Smooth muscle cell (in vitro differentiated cells): Measurements from ENCODE around the gene IFIH1. TPM values are rescaled to one million over a fixed set of nuclear protein-coding genes. Genes with fewer than 3 reads are reported as not detected.

ENCODE experiments used
- DNase-seq: peaks from one replicate; lab custom pipeline; 2025; ENCODE audit not compliant: unreplicated experiment; lab: John Stamatoyannopoulos, UW
- H2AFZ ChIP-seq: fragments of 200-600 bp; sonication (generic); 2 replicates; pipeline ENCODE4 v1.6.0; 2016; ENCODE audit warnings: antibody characterized with exemption, low read depth, mild to moderate bottlenecking
- H3F3A ChIP-seq: fragments of 200-600 bp; sonication (generic); 2 replicates; pipeline ENCODE4 v1.6.0; 2017; ENCODE audit warnings: antibody characterized with exemption, low read depth
- H3K27ac ChIP-seq: fragments of 200-600 bp; sonication (generic); 2 replicates; pipeline ENCODE4 v1.5.1; 2016; ENCODE audit warnings: low read depth, mild to moderate bottlenecking
- H3K27me3 ChIP-seq: fragments of 200-600 bp; sonication (generic); 2 replicates; pipeline ENCODE4 v1.6.1; 2016; ENCODE audit warnings: low read depth, mild to moderate bottlenecking
- H3K36me3 ChIP-seq: fragments of 200-600 bp; sonication (generic); 2 replicates; pipeline ENCODE4 v1.5.1; 2016; ENCODE audit warnings: low read depth
- H3K4me1 ChIP-seq: fragments of 200-600 bp; sonication (generic); 2 replicates; pipeline ENCODE4 v1.5.1; 2016; ENCODE audit warnings: low read depth
- H3K4me2 ChIP-seq: fragments of 200-600 bp; sonication (generic); 2 replicates; pipeline ENCODE4 v1.6.0; 2016; ENCODE audit warnings: mild to moderate bottlenecking
- H3K4me3 ChIP-seq: fragments of 200-600 bp; sonication (generic); 2 replicates; pipeline ENCODE4 v1.5.1; 2016; ENCODE audit warnings: mild to moderate bottlenecking
- H3K79me2 ChIP-seq: fragments of 200-600 bp; sonication (generic); 2 replicates; pipeline ENCODE4 v1.6.0; 2016; ENCODE audit warnings: low read depth, mild to moderate bottlenecking
- H3K9ac ChIP-seq: fragments of 200-600 bp; sonication (generic); 2 replicates; pipeline ENCODE4 v1.6.0; 2016; ENCODE audit warnings: low read depth
- H3K9me3 ChIP-seq: fragments of 200-600 bp; sonication (generic); replicated peaks from 2 replicates; pipeline ENCODE4 v1.5.1; 2016; ENCODE audit warnings: low read depth
- H4K20me1 ChIP-seq: fragments of 200-600 bp; sonication (generic); 2 replicates; pipeline ENCODE4 v1.6.0; 2016; ENCODE audit warnings: low read depth
- CTCF ChIP-seq: fragments of 200-600 bp; sonication (generic); IDR thresholded peaks from 2 replicates; pipeline ENCODE4 v1.5.1; 2017; ENCODE audit warnings: borderline replicate concordance, mild to moderate bottlenecking, antibody characterized with exemption; ENCODE audit not compliant: insufficient read depth, poor library complexity, severe bottlenecking
- WGBS: methylation state at CpG from one replicate; pipeline ENCODE4 v1.1.7; 2016; ENCODE audit warnings: low lambda C conversion rate; 5-methylcytosine and 5-hydroxymethylcytosine counted together
- polyA plus RNA-seq: library from polyadenylated mRNA; unstranded; fragments of >200 nt; fragmentation: Nextera tagmentation; extraction: Ambion mirVana; gene quantifications from 2 replicates; pipeline ENCODE4 v1.2.1, GENCODE V29; 2016
- total RNA-seq: library from RNA; depleted of rRNA; stranded (reverse); fragments of >200 nt; gene quantifications from 2 replicates; pipeline ENCODE4 v1.2.3, GENCODE V29; 2014

Gene IFIH1
- total and polyA plus RNA-seq, 2 experiments from 2014 or later = 0.24 to 2.3 TPM

- H3K9me3 ChIP-seq = no peaks in the 10 kb centered on the region
- H3K4me2 ChIP-seq = peak within 1 kb of the TSS; percentile 94
- H2AFZ ChIP-seq = peak within 1 kb of the TSS; percentile 97
- peak within 1 kb of the TSS; percentile 38 for H3K9ac ChIP-seq
- H3K27me3 ChIP-seq = peaks cover 13% of the 10 kb centered on the region
- H3K79me2 ChIP-seq = peaks cover 6% of the 10 kb centered on the region
- H3K27ac ChIP-seq = no peak within 1 kb of the TSS
- no peaks in the 10 kb centered on the region for H3F3A ChIP-seq
- 1% methylated on average over 55 of the region's 57 CpGs for WGBS
- no peaks in the 10 kb centered on the region for H3K36me3 ChIP-seq
- no peaks in the 10 kb centered on the region for H3K4me1 ChIP-seq
- peak; percentile 74 for DNase-seq
- TF ChIP-seq CTCF = no peak
- H4K20me1 ChIP-seq = no peaks in the 10 kb centered on the region
- H3K4me3 ChIP-seq = peak within 1 kb of the TSS; percentile 80
These were observed 25.5 kb upstream of the IFIH1 start, which contains the start of gene GCA for GRCh38 chr2:162343824-162344616. Gene GCA (plus strand): TSS chr2:162344132. CDS start chr2:162344249, 117 bp downstream.

DNA sequence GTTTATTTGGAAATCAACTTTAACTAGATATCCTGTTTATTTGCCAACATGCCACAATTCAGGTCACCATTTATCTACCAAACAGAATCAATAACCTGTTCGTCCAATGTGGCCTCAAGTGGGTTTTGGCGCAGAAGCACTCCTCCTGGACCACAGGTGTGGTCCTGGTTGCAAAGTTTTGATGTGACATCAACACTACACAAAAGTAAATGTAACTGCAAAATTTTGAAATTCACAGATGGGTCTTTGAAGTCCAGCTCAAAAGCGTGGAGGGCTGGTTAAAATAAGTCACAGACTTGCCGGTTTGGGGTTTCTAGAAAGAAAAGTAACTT, 25.0 kb upstream of the IFIH1 start:
- Histone ChIP-seq H3K9ac (no peak overlapping the region), H3K27ac (no peak overlapping the region), H3K36me3 (no peaks in the 10 kb centered on the region), H3K79me2 (peaks cover 6% of the 10 kb centered on the region), H3F3A (no peaks in the 10 kb centered on the region), H3K4me3 (peak overlapping the region; percentile 80), H3K27me3 (peaks cover 18% of the 10 kb centered on the region), H3K9me3 (no peaks in the 10 kb centered on the region), H4K20me1 (no peaks in the 10 kb centered on the region), H3K4me1 (no peaks in the 10 kb centered on the region), H2AFZ (peak overlapping the region; percentile 82), H3K4me2 (peak overlapping the region; percentile 94)
- no peak for DNase-seq
- no peak for TF ChIP-seq CTCF
- 50% methylated on average over 4 of the region's 4 CpGs for WGBS

DNA sequence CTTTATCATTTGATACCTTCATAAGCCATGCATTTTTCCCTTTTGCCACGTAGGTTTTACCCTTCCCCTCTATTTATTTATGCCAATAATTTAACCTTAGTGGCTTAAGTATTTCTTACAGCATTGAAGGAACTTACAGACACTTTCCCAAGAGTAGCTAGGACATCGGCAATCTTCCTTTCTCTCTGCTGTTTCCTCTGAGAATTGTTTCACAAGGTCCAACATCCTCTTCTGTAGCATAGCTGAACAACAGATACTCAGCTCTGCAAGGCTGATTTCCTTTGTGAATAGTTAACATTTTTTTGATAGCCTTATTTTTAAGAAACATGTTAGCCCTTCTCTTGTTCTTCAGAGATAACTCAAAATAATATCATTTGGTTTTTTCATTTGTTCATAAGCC, 24.4 kb upstream of the IFIH1 start:
- H3K4me1 ChIP-seq = no peaks in the 10 kb centered on the region
- 81% methylated on average over 2 of the region's 2 CpGs for WGBS
- H3K9me3 ChIP-seq = no peaks in the 10 kb centered on the region
- DNase-seq = no peak
- no peaks in the 10 kb centered on the region for H3F3A ChIP-seq
- peaks cover 6% of the 10 kb centered on the region for H3K79me2 ChIP-seq
- no peaks in the 10 kb centered on the region for H3K36me3 ChIP-seq
- H3K27ac ChIP-seq = no peak overlapping the region
- no peaks in the 10 kb centered on the region for H4K20me1 ChIP-seq
- H3K9ac ChIP-seq = no peak overlapping the region
- no peak for TF ChIP-seq CTCF
- H3K4me3 ChIP-seq = no peak overlapping the region
- H3K4me2 ChIP-seq = no peak overlapping the region
- peaks cover 22% of the 10 kb centered on the region for H3K27me3 ChIP-seq
- peak overlapping the region; percentile 82 for H2AFZ ChIP-seq

- Histone ChIP-seq H3K9me3 (no peaks in the 10 kb centered on the region), H3K27me3 (peaks cover 27% of the 10 kb centered on the region), H2AFZ (peak overlapping the region; percentile 82), H3K36me3 (no peaks in the 10 kb centered on the region), H3F3A (no peaks in the 10 kb centered on the region), H3K4me2 (no peak overlapping the region), H3K79me2 (peaks cover 6% of the 10 kb centered on the region), H3K4me3 (no peak overlapping the region), H3K27ac (no peak overlapping the region), H3K4me1 (no peaks in the 10 kb centered on the region), H4K20me1 (no peaks in the 10 kb centered on the region), H3K9ac (no peak overlapping the region)
- WGBS = 76% methylated on average over 3 of the region's 3 CpGs
- DNase-seq = no peak
- no peak for TF ChIP-seq CTCF
These were observed 23.8 kb upstream of the IFIH1 start for GRCh38 chr2:162342321-162342720.
